Upper lobe of left lung (tissue), 6 donors: ENCODE results near the gene SFXN5. TPM values are rescaled to one million over a fixed set of nuclear protein-coding genes. Genes with fewer than 3 reads are reported as not detected.

Experiments
- ATAC-seq, 2 donors: fragments of 200-7000 bp; cut with Tn5 transposase; one replicate each; pipeline ENCODE4 v1.9.1; 2022; ENCODE audit warnings: mild to moderate bottlenecking in 2 of 2, moderate library complexity in 2 of 2; ENCODE audit not compliant: low FRiP score in 2 of 2
- DNase-seq, 2 donors: peaks; one replicate each; pipeline ENCODE4 v3.0.0-alpha.2; 2019 to 2020
- H3K27ac ChIP-seq, 4 donors: fragments of 200-600 bp; sonication (generic); one replicate each; pipeline ENCODE4 v1.5.1; 2016 to 2019
- H3K27me3 ChIP-seq, 4 donors: fragments of 200-600 bp; sonication (generic); one replicate each; pipeline ENCODE4 v1.5.1; 2017 to 2019
- H3K36me3 ChIP-seq, 4 donors: fragments of 200-600 bp; sonication (generic); one replicate each; pipeline ENCODE4 v1.5.1; 2016 to 2019
- H3K4me1 ChIP-seq, 4 donors: fragments of 200-600 bp; sonication (generic); one replicate each; pipeline ENCODE4 v1.5.1; 2018 to 2019
- H3K4me3 ChIP-seq, 4 donors: fragments of 200-600 bp; sonication (generic); one replicate each; pipeline ENCODE4 v1.5.1; 2017 to 2019; ENCODE audit warnings: mild to moderate bottlenecking in 2 of 4, moderate library complexity in 1 of 4
- H3K9me3 ChIP-seq, 4 donors: fragments of 200-600 bp; sonication (generic); one replicate each; pipeline ENCODE4 v1.5.1; 2018 to 2019
- EP300 ChIP-seq, 4 donors: sonication (generic); formaldehyde crosslinking; IDR thresholded peaks; one replicate each; pipeline ENCODE4 v1.5.1; 2017; ENCODE audit warnings: antibody characterized with exemption in 4 of 4, control low read depth in 2 of 4
- POLR2A ChIP-seq, 4 donors: fragments of 450-650 bp; IDR thresholded peaks; one replicate each; pipeline ENCODE4 v1.5.1; 2016 to 2017; ENCODE audit warnings: antibody characterized with exemption in 4 of 4, mild to moderate bottlenecking in 2 of 4
- POLR2AphosphoS5 ChIP-seq, 2 donors: sonication (generic); formaldehyde crosslinking; IDR thresholded peaks; one replicate each; pipeline ENCODE4 v1.5.1; 2017; ENCODE audit warnings: antibody characterized with exemption in 2 of 2
- WGBS, 2 donors: methylation state at CpG; one replicate each; pipeline ENCODE4 v1.1.5; 2017 to 2018; 5-methylcytosine and 5-hydroxymethylcytosine counted together
- total RNA-seq, 6 donors: library from RNA; depleted of rRNA in 4 of 6; stranded (reverse); fragments of >200 nt in 4 of 6; gene quantifications; one replicate each; pipeline versions ENCODE4 v1.1.0 to v1.2.1, GENCODE V29; 2016 to 2021
- TF ChIP-seq, protein P1 (sequence below), 6 experiments: fragments of 450-650 bp in 4 of 6; fragments of 200-600 bp in 2 of 6; sonication (generic) in 2 of 6; IDR thresholded peaks; one replicate each; pipeline ENCODE4 v1.5.1; 2016 to 2019; ENCODE audit warnings: antibody characterized with exemption in 6 of 6
- donor health status: DM: no; HTN: no; CAD: no; lungs with moderate emphysema.
- donor health status: DM: no; HTN: yes; CAD: no; lungs with severe emphysema.

SFXN5 gene
- total RNA-seq, 6 donors from 2014 or later: 10.8 to 44.0 (median 13.7) TPM

- Histone ChIP-seq H3K27ac (no peak overlapping the region), H3K36me3 (no peaks in the 10 kb centered on the region), H3K4me1 (peaks cover 27 to 39% (median 29%) of the 10 kb centered on the region in 4 donors), H3K27me3 (no peaks in the 10 kb centered on the region), H3K4me3 (no peak overlapping the region), H3K9me3 (no peaks in the 10 kb centered on the region)
- DNase-seq: no peak
- TF ChIP-seq, protein P1, sequence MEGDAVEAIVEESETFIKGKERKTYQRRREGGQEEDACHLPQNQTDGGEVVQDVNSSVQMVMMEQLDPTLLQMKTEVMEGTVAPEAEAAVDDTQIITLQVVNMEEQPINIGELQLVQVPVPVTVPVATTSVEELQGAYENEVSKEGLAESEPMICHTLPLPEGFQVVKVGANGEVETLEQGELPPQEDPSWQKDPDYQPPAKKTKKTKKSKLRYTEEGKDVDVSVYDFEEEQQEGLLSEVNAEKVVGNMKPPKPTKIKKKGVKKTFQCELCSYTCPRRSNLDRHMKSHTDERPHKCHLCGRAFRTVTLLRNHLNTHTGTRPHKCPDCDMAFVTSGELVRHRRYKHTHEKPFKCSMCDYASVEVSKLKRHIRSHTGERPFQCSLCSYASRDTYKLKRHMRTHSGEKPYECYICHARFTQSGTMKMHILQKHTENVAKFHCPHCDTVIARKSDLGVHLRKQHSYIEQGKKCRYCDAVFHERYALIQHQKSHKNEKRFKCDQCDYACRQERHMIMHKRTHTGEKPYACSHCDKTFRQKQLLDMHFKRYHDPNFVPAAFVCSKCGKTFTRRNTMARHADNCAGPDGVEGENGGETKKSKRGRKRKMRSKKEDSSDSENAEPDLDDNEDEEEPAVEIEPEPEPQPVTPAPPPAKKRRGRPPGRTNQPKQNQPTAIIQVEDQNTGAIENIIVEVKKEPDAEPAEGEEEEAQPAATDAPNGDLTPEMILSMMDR (IDR thresholded peaks at IDR 0.05): no peak
- TF ChIP-seq POLR2AphosphoS5 (IDR thresholded peaks at IDR 0.05) (no peak), EP300 (IDR thresholded peaks at IDR 0.05) (no peak), POLR2A (IDR thresholded peaks at IDR 0.05) (no peak)
- ATAC-seq: no peak
- 85 to 87% methylated on average over 3 of the region's 3 CpGs for WGBS, 2 donors
Measured at GRCh38 chr2:73106791-73107190, 35.3 kb upstream of the SFXN5 start.

DNA sequence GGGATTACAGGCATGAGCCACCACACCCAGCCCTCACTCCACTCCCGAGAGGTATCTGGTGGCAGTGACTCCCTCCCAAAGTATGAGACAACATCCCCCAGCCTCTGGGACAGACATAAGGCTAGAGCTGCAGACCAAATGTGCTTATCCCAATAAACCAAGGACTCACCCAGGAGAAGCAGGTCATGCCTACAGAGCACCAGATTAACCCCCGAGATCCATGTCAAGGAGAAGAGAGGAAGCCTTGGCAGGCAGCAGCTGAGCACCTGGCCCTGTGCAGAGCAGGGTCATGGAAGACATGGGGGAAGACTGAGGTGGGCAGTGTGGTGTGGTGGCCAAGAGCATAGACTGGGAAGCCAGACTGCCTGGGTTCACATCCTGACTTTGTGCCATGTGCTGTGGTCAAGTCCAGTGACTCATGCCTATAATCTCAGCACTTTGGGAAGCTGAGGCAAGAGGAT lies 34.0 kb upstream of the SFXN5 start:
- DNase-seq (no peak), ATAC-seq (no peak)
- Histone ChIP-seq H3K9me3 (no peaks in the 10 kb centered on the region), H3K27ac (no peak overlapping the region), H3K36me3 (no peaks in the 10 kb centered on the region), H3K4me1 (peaks cover 15 to 27% (median 17%) of the 10 kb centered on the region in 4 donors), H3K27me3 (no peaks in the 10 kb centered on the region), H3K4me3 (no peak overlapping the region)
- 93 to 100% methylated on average over 2 of the region's 2 CpGs for WGBS, 2 donors
- TF ChIP-seq, protein P1 (IDR thresholded peaks at IDR 0.05): no peak
- TF ChIP-seq POLR2A (IDR thresholded peaks at IDR 0.05): no peak
- no peak for TF ChIP-seq POLR2AphosphoS5 (IDR thresholded peaks at IDR 0.05)
- TF ChIP-seq EP300 (IDR thresholded peaks at IDR 0.05): no peak

DNA sequence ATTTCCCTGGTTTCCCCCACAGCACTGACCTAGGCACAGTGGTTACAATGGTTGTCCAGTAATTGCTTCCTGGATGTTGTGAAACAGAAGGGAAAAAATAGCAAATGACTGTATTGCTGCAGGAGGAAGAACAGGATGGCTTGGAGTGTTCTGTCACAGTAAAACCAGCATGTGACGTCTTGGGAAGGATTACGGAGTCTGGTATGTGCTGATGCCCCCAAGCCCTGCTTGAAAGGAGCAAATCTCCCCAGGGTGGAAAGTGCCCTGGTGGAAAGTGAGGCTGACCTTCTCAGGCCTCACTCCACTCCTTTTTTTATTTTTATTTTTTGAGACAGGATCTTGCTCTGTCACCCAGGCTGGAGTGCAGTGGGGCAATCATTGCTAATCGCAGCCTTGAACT lies 33.4 kb upstream of the SFXN5 start:
- no peak for ATAC-seq
- Histone ChIP-seq H3K36me3 (no peaks in the 10 kb centered on the region), H3K9me3 (no peaks in the 10 kb centered on the region), H3K4me3 (no peak overlapping the region), H3K27ac (no peak overlapping the region), H3K4me1 (peaks cover 10 to 23% (median 12%) of the 10 kb centered on the region in 4 donors), H3K27me3 (no peaks in the 10 kb centered on the region)
- no peak for DNase-seq
- TF ChIP-seq POLR2A (IDR thresholded peaks at IDR 0.05) (no peak), POLR2AphosphoS5 (IDR thresholded peaks at IDR 0.05) (no peak), EP300 (IDR thresholded peaks at IDR 0.05) (no peak)
- TF ChIP-seq, protein P1 (IDR thresholded peaks at IDR 0.05): no peak
- 74 to 89% methylated on average over 3 of the region's 3 CpGs for whole genome bisulfite sequencing, 2 donors

GRCh38 chr2:73103018-73103542 lies 31.6 kb upstream of the SFXN5 start:
- no peak for DNase-seq
- TF ChIP-seq POLR2A (IDR thresholded peaks at IDR 0.05): no peak
- TF ChIP-seq, protein P1 (IDR thresholded peaks at IDR 0.05): no peak
- TF ChIP-seq POLR2AphosphoS5 (IDR thresholded peaks at IDR 0.05): no peak
- TF ChIP-seq EP300 (IDR thresholded peaks at IDR 0.05): no peak
- ATAC-seq: no peak
- Histone ChIP-seq H3K27ac (no peak overlapping the region), H3K4me1 (peaks cover 10 to 23% (median 12%) of the 10 kb centered on the region in 4 donors), H3K27me3 (no peaks in the 10 kb centered on the region), H3K4me3 (no peak overlapping the region), H3K36me3 (no peaks in the 10 kb centered on the region), H3K9me3 (no peaks in the 10 kb centered on the region)
- 51 to 70% methylated on average over 2 of the region's 2 CpGs for WGBS, 2 donors
